22Rv1 (cell line): Measurements from ENCODE around the gene RPL10.

Experiments
- CTCF ChIP-seq: fragments of 450-650 bp; IDR thresholded peaks from 2 replicates; pipeline ENCODE4 v1.5.1; 2017; ENCODE audit warnings: mild to moderate bottlenecking
- ZFX ChIP-seq: fragments of 450-650 bp; IDR thresholded peaks from 2 replicates; pipeline ENCODE4 v1.6.1; 2017; ENCODE audit warnings: antibody characterized with exemption, borderline replicate concordance

GRCh38 chrX:154362085-154362742 is 36.0 kb upstream of the RPL10 start:
- no peak for TF ChIP-seq CTCF
- TF ChIP-seq ZFX = no peak
